GM19438 (cell line): ENCODE data around the gene GRAMD1B.
A peak's percentile ranks its signal among the peaks of the same experiment; 100 is the strongest.
"Not testable (repeated sequence)": the region's sequence is repeated elsewhere in the genome, so short reads cannot be mapped to it uniquely, and the experiment has no call there.

Source experiments
- ATAC-seq: cut with Tn5 transposase; IDR thresholded peaks from one replicate; pipeline ENCODE4 v1.9.1; 2021; ENCODE audit warnings: low read depth; ENCODE audit not compliant: unreplicated experiment

The GRAMD1B gene

DNA sequence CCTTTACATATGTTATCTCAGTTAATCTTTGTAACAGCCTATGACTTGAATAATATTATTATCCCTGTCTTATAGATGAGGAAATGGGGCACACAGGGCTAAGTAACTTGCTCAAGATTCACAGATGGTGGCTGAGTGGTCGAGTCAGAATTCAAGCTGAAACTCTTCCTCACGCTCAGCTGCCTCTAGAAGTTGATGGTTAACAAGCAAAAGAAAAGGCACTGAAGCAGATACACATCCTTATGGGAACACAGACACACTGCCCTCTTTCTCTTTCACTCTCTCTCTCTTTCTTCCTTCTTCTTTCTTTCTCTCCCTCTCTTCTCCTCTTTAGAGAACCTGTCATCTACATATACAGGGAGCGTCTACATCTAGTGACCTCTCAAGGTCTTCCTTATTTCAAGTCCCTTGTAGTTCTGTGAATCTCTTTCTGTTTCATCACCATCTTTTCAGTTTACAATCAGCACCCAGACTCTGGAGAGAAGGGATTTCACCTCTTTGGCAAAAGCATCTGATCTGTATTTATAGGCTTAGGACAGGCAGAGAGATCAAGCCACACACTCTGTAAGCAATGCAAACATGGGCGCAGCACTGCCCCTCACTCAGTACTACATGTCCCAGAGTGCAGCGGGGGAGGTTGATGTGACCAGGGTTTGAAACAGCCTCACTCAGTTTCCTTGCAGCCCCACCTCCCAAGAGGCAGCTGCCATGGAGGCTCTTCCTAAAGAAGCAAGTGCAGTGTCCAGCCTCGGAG lies 75.7 kb downstream of the GRAMD1B start:
- peak; percentile 93 for ATAC-seq

DNA sequence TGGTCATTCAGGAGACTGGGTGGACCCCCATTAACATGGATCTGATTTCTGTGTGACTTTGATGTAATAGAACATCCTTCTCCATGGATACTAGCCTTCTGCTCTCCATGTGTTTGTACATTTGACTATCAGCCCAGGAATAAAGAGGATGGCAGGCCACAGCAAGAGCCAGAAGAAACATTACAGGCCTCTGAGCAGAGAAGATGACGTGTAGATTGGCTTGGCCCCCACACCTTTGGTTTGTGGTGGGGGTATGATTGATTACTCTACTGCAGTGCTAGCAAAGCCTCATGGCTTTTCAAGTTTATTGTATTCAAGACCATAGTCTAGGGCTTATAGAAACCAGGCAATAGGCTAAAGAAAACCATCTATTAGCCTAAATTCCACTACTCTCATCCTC lies 77.0 kb downstream of the GRAMD1B start:
- no peak for ATAC-seq

DNA sequence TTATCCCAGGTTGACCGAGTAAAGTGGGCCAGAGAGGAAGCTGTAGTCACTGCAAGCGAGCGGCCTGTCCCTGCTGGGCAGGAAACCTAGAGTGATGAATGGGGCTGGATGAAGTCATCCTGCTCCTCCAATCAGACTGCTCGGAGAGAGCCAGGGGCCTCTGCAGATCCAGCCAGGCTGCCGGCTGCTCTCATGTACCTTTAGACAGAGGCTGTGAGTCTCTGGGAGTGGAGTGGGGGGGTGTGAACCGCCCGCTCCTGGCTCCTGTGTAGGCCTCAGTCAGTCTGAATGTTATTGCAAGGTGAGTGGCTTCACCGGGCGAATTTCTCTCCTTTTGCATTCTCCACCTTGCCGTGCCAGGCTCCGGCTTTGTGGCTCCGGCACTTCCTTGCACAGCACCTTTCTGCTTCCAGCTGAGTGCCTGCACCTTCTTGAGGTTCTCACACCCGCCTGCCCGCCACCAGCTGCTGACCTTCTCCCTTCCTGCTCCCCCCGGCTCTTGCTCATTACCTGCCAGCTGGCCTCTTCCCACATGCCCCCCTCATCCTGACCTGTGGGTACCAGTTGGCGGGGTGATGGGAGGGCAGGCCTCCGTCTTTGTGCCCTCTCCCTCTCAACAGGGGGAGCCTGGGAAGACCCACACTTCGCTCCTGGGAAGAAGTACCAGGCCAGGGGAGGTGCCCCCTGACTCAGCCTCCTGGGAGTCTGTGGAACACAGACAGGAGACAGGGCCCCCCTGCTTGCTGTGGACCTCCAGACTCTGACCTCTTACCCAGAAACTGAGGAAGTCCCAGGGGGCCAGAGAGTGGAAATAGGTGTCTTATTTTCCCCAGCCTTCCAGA lies 79.9 kb downstream of the GRAMD1B start:
- no peak for ATAC-seq

DNA sequence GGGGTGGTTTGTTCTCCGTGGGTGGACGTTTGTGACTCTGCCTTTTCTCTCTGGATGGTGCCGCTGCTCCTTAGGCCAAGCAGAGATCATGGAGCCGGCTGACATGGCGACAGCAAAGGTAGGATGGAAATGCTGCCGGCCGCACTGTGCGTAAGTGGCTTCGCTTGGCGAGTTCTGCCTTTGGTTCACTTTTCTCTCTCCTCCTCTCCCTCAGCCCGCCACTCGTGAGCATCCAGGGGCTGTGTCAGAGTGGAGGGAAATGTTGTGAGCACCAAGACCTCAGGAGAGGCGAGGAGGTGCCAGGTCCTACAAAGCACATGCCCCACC lies 80.5 kb downstream of the GRAMD1B start:
- ATAC-seq, result no peak

DNA sequence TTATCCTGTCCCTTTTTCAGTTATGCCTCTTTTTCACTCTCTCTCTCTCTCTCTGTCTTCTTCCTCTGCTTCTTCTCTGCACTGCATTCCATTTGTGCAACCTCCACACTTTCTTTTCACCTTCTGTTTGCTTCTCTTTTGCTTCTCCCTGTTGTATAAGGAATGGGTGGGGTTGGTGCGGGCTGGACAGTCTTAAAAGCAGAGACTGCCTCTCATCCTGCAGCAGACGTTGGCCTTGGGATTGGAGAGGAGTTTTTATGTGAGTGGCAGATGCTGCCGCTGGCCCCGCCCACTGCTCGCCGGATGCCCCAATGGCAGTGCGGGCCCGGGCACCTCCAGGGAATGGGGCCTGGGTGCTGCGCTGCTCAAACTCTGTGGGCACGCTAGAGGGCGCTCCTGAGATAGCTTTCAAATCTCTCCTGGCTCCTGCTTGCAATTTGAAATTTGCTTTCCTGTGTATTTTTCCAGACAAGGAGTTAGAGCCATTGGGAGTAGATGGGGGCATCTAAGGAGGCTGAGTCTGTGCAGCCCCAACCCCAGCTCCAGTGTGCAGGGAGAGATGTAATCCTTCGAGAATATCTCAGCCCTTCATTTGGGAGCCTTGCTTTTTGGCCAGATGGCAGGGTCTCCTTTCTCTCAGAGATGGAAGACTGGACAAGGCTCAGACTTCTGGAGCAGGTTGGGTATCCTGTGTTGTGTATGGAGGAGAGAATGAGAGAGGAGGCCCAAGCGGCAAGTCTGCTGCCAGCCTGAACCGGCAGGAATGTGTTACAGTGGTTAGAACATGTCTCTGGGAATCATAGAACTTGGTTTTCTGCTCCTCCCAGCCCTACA lies 81.2 kb downstream of the GRAMD1B start:
- peak; percentile 80 for ATAC-seq

DNA sequence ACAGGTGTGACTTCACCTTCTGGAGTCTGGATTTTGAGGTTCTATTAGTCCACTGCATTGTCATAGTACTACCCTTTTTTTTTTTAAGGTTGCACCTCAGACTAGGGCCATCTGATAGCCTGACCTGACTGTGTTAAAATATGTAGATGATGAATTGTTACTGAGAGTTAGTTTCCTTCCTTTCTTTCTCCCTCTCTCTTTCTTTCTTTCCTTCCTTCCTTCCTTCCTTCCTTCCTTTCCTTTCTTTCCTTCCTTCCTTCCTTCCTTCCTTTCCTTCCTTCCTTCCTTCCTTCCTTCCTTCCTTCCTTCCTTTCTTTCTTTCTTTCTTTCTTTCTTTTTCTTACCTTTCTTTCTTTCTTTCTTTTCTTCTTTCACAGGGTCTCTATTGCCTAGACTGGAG lies 83.2 kb downstream of the GRAMD1B start:
- ATAC-seq, result not testable (repeated sequence)

DNA sequence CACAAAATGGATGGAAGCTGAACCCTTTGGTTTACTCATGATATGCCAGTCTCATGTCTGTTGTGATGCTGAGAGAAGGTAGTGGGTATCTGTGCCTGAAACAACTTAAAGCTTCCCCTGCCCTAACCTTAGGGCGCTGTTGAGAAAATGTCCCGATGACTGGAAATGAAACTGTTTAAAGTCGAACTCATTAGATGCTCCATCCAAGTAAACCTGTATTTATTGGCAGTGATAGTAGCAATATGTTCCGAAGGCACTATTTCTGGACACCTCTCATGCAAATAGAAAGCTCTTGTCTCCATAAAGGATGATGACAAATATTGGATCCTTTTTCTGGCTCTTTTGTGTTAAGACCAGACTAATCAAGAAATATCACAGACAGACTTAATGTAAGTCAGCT lies 86.2 kb downstream of the GRAMD1B start:
- no peak for ATAC-seq

DNA sequence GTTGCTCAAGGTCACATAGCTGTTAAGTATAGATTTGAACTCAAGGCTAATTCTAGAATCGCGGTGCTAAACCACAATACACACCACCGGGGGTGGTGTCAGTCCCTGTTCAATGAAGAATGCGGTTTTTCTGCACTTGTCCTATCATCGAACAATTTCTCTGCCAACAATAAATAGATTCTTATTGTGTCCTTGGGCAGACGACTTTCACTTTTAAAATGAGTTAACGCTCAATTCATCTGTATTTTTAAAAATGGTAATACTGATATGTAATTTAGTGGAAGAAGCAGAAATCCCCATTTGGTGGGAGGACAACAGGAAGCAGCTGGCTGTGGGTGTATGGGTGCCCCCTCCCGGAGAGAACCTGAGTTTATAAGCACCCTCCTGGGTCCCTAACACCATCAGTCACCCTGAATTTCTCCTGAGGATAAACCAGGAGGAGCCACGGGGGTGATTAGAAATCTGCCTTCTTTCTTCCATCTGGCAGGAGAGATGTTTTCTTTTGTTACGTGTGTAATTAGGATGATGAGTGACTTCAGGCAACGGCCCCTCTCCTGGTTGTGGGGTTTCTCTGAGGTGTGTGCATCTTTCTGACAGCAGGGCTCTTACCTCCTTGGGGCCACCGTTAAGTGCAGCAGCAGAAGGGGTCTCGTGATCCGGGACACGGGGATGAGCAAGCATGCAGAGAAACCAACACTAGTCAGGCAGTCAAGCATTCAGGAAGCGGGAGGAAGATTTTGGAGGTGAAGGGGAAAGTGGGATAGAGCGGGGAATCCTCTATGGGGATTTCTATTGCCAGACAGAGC lies 87.7 kb downstream of the GRAMD1B start:
- no peak for ATAC-seq

DNA sequence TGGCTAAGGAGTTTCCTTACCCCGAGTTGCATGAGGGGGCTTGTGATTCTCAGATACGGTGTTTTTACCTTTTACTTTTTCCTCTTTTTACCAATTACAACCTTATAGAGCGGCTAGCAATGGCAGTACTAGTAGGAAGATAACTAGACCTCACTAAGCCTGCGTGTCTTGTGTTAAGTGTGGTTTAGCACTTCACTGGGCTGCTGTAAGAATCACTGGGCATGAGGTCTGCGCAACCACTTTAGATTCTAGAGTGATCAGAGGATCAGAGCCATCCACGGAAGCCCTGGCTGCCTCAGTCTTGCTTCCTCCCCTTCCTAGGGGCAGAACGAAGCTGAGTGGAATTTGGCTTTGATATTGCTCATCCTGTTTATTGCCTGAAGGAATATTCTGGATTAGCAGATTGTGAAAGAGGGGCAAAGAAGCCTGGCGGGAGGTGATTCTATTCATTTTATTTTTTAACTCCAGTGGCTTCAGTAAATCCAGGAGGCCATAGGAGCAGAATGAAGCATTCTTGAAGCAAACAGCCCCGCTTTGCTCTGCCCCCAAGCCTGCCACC lies 88.5 kb downstream of the GRAMD1B start:
- no peak for ATAC-seq

DNA sequence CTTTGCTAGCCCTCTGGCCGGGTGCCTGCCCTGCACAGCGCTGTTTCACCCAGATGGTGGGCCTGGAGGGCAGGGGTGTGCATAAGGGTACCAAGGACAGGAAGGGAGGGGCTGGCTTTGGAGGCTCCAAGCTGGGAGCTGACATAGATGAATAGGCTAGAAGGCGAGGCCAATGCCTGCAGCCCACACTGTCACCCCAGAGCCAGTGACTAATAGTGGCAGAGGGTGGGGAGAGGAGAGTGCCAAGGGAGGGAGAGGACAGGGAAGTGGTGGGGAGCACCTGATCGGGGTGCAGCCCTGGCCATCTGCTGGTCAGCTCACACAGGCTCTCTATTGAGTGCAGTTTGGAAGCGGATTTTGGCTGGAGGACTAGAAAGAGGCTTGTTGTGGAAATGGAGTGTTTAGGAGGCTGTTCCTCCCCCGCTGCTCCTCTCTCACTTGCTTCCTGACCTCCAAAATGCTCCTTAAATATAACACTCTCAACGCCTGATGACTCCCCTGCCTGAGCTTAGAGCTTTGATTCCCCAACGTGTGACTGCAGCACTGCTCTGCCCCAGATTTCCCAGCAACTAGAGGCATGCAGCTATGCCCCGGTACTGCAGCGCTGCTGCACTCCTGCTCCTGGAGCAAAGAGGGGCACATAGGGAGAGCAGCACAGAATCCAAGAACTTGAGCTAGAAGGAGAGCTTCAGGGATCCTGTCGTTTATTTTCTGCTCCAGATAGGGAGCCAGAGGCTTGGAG lies 89.2 kb downstream of the GRAMD1B start:
- no peak for ATAC-seq

DNA sequence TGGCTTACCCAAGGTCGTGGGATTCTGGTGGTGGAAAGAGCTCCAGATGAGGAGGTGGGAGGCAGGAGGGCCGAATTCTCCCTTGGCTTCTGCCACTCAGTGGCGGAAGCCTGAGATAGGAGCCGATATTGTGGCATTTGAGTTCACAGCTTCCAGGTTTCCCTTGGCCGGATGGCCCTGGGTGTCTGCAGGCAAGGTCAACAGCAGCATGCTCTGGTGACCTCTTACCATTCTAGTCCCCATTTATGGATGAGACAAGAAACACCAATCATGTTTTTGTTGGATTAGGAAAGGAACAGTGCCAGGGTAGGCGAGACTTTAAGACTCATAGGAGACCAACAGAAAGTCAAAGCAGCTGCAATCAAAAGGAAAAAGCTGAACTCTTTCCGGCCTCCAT lies 89.7 kb downstream of the GRAMD1B start:
- no peak for ATAC-seq

DNA sequence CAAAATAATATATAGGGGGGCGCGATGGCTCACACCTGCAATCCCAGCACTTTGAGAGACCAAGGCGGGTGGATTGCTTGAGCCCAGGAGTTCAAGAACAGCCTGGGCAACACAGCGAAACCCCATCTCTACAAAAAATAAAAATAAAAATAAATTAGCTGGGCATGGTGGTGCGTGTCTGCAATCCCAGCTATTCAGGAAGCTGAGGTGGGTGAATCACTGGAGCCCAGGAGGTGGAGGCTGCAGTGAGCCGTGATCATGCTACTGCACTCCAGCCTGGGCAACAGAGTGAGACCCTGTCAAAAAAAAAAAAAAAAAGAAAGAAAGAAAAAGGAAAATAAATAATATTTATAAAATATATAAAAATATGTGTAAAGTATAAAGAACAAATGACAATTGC lies 90.4 kb downstream of the GRAMD1B start:
- ATAC-seq, result not testable (repeated sequence)

DNA sequence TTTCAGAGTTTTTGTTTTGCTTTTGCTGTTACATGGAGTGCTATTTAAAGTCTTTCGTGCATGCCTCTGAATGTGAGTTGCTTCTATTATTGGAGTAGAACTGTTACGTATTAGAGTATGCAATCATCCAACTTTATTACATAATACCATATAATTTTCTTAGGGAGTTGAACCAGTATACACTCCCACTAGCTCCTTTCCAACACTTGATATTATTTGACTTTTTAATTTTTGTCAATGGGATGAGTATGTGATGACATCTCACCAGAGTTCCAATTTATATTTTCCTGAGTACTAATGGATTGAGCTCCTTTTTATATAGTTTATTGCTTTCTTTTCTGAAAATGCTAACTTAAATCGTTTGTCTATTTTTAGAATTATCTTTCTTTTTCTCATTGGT lies 90.9 kb downstream of the GRAMD1B start:
- ATAC-seq, result no peak

DNA sequence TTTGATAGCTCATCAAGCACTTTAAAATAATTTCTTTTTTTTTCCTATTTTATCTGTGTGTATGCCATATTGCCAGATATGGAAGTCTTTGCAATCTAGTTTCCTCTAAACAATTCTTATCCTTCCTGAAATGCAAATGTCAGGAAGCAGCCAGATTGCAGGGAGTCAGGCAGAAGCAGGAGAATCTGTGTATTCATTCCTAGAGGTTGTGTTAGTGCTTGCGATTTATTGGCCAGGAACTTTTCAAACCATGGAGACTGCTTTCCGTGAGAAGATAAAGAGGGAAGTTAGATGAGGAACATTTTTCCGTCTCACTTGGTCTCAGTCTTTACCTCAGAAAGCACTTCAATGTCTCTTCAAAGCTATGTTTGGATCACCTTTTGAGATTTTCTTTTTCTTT lies 91.9 kb downstream of the GRAMD1B start:
- ATAC-seq, result no peak

DNA sequence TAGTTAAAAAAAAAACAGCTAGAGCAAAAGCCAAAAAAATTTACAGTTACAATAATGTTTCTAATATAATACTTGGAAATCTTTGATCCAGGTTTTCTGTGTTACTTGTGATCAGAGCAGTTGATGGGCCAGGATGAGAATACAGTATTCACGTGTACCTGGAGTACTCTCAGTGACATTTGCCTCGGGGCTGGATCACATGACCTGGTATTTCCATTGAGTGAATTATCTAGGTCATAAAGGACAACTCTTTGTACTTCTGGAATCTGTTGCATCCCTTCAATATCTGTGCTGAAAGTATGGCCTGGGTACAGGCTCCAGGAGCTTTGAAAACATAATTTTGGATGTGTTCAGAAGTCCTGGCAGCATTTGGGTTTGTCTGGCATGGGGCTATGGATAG lies 93.5 kb downstream of the GRAMD1B start:
- no peak for ATAC-seq

DNA sequence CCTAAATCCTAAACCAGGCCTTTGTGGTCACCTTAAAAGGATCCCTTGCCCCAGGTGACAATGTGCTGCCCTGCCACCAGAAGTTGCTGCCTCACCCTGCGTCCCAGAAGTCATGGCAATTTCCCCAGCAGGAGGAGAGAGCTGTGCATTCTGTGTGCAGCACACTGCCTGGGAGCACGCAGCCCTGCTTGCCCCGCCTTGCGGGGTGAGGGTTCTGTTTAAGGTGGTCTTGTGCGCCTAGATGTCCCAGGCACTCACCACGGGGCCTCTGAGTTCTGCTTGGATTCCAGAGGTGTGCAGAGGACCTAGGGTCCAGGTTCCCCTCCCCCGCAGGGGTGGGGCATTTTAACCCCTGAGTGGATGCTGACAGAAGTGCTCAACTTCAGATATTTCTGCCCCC lies 95.0 kb downstream of the GRAMD1B start:
- ATAC-seq, result no peak

DNA sequence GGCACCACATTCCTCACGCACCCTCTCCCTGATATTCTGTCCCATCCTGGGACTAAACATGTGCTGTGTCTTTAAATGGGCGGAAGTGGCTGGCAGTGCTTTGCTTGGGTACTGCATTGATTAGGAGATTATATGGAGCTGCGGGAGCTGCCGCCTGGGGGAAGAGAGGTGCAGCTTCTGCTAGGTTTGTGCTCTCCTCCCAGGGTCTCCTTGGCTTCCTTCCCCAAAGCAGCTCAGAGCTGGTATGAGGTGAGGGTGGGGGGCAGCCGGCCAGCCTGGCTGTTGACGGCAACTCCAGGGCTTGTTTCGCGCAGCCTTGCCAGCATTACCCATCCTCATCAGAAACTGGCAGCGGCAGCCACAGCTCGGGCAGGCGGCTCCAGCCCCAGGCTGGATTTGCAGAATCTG lies 95.4 kb downstream of the GRAMD1B start:
- ATAC-seq, result no peak

DNA sequence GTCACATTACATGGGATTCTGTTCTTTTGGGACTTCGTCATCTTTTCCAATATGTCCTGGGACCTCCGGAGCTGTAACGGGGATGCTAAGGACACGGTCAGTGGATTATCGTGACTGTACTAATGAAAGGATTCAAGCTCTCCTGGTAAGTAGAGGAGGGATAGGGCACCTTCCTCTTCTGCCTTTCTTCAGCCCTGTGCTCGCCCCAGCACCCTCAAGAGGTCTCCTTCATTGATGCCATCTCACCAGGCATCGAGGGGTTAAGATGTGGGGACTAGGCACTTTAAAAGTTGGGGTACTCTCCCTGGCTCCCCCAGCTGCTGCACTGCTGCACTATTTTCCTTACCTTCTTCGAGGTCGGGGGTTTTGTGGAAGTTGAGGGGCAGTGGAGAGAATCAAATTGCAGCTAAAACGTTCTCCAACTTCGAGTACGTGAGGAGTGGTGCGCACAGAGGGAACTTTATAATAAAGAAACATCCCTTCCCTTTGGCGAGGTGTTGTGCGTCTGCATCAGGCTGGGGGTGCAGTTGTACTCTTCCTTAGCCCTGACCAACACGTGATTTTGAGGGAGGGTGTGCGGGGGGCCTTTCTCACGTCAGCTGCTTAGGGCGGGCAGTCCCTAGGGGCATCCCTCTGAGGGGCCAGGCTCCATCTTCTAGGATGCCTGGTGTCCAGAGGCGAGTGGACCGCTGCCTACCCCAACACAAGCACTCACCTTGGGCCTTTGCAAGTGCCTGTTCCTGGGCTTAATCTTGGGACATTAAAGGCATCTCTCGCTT lies 96.1 kb downstream of the GRAMD1B start:
- ATAC-seq, result no peak

DNA sequence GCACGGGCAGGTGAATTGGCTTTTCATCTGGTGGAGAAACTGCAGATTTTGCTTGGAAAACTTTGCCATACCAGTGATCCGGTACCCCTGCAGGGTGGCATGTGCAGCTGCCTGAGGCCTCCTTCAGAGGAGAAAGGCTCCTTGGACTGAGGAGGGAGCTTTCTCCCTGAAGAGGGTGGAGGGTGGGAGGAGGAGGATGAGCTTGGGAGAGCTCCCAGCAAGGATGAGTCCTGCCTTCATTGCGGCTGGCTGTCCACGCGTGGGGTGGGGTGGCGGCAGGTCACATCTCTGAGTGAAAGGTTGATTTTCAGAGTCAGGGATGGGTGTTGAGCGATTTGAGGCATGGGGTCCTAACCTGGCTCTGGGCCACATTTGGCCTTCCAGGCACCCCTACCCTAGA lies 96.8 kb downstream of the GRAMD1B start:
- ATAC-seq, result no peak
